ENCODE data around the gene CAST.
"Not testable (repeated sequence)": the region's sequence is repeated elsewhere in the genome, so short reads cannot be mapped to it uniquely, and the experiment has no call there.

The CAST gene

GRCh38 chr5:96661855-96662724 lies at the start of gene CAST:
Gene CAST, plus strand, starts transcription at chr5:96662376. Its CDS starts 47 bp downstream, at chr5:96662423.
- TF ChIP-seq GATA1 (IDR thresholded peaks at IDR 0.05; ENCODE audit: low read depth, low read length) (no peak), POLR2A (IDR thresholded peaks at IDR 0.05; ENCODE audit: low read length) (no peak)
- DNase-seq, result peak; percentile 75 to 84

GRCh38 chr5:96614110-96614691 lies 48.0 kb upstream of the CAST start:
- DNase-seq, result peak; percentile 58 to 78
- TF ChIP-seq GATA1 (IDR thresholded peaks at IDR 0.05; ENCODE audit: low read depth, low read length) (no peak), POLR2A (IDR thresholded peaks at IDR 0.05; ENCODE audit: low read length) (no peak)

GRCh38 chr5:96615223-96615622 lies 47.0 kb upstream of the CAST start:
- no peak for DNase-seq
- no peak for TF ChIP-seq GATA1 (IDR thresholded peaks at IDR 0.05; ENCODE audit: low read depth, low read length)
- TF ChIP-seq POLR2A (IDR thresholded peaks at IDR 0.05; ENCODE audit: low read length), result no peak

- DNase-seq, result no peak
- no peak for TF ChIP-seq GATA1 (IDR thresholded peaks at IDR 0.05; ENCODE audit: low read depth, low read length)
- no peak for TF ChIP-seq POLR2A (IDR thresholded peaks at IDR 0.05; ENCODE audit: low read length)
Measured at GRCh38 chr5:96616801-96617200, 45.4 kb upstream of the CAST start.

- DNase-seq, result not testable (repeated sequence)
Measured at GRCh38 chr5:96618311-96619016, 43.7 kb upstream of the CAST start.

GRCh38 chr5:96619946-96620345 lies 42.2 kb upstream of the CAST start:
- TF ChIP-seq GATA1 (IDR thresholded peaks at IDR 0.05; ENCODE audit: low read depth, low read length), result no peak
- no peak for TF ChIP-seq POLR2A (IDR thresholded peaks at IDR 0.05; ENCODE audit: low read length)
- no peak for DNase-seq

GRCh38 chr5:96624596-96624995 lies 37.6 kb upstream of the CAST start:
- DNase-seq, result no peak
- TF ChIP-seq GATA1 (IDR thresholded peaks at IDR 0.05; ENCODE audit: low read depth, low read length) (no peak), POLR2A (IDR thresholded peaks at IDR 0.05; ENCODE audit: low read length) (no peak)

- TF ChIP-seq GATA1 (IDR thresholded peaks at IDR 0.05; ENCODE audit: low read depth, low read length), result no peak
- TF ChIP-seq POLR2A (IDR thresholded peaks at IDR 0.05; ENCODE audit: low read length), result no peak
- no peak for DNase-seq
Measured at GRCh38 chr5:96625365-96625764, 36.8 kb upstream of the CAST start.

GRCh38 chr5:96626956-96627355 lies 35.2 kb upstream of the CAST start:
- DNase-seq, result no peak

GRCh38 chr5:96627792-96628398 lies 34.3 kb upstream of the CAST start:
- DNase-seq, result no peak

More at GRCh38 chr5:96626956-96627355, 35.2 kb upstream of the CAST start:
- TF ChIP-seq POLR2A (IDR thresholded peaks at IDR 0.05; ENCODE audit: low read length) (no peak), GATA1 (IDR thresholded peaks at IDR 0.05; ENCODE audit: low read depth, low read length) (no peak)

GRCh38 chr5:96628406-96628805 lies 33.8 kb upstream of the CAST start:
- TF ChIP-seq GATA1 (IDR thresholded peaks at IDR 0.05; ENCODE audit: low read depth, low read length) (no peak), POLR2A (IDR thresholded peaks at IDR 0.05; ENCODE audit: low read length) (no peak)
- DNase-seq, result no peak

More at GRCh38 chr5:96627792-96628398, 34.3 kb upstream of the CAST start:
- TF ChIP-seq POLR2A (IDR thresholded peaks at IDR 0.05; ENCODE audit: low read length), result no peak
- TF ChIP-seq GATA1 (IDR thresholded peaks at IDR 0.05; ENCODE audit: low read depth, low read length), result no peak

GRCh38 chr5:96629774-96630173 lies 32.4 kb upstream of the CAST start:
- no peak for TF ChIP-seq GATA1 (IDR thresholded peaks at IDR 0.05; ENCODE audit: low read depth, low read length)
- no peak for TF ChIP-seq POLR2A (IDR thresholded peaks at IDR 0.05; ENCODE audit: low read length)
- no peak for DNase-seq

- no peak for TF ChIP-seq POLR2A (IDR thresholded peaks at IDR 0.05; ENCODE audit: low read length)
- no peak for TF ChIP-seq GATA1 (IDR thresholded peaks at IDR 0.05; ENCODE audit: low read depth, low read length)
- no peak for DNase-seq
Measured at GRCh38 chr5:96633820-96634219, 28.4 kb upstream of the CAST start.

- DNase-seq, result no peak
- TF ChIP-seq POLR2A (IDR thresholded peaks at IDR 0.05; ENCODE audit: low read length), result no peak
- no peak for TF ChIP-seq GATA1 (IDR thresholded peaks at IDR 0.05; ENCODE audit: low read depth, low read length)
Measured at GRCh38 chr5:96634881-96635280, 27.3 kb upstream of the CAST start.

All from erythroblast (primary cell).